ENCODE measurements around the gene PCGF3. TPM values are rescaled to one million over a fixed set of nuclear protein-coding genes. Genes with fewer than 3 reads are reported as not detected.

Gene PCGF3
- total and polyA plus RNA-seq, 10 of the 15 experiments (the other 5 are each of a cell fraction or from before 2014, with no cell fraction given), result 2.2 to 43.8 (median 15.9) TPM

DNA sequence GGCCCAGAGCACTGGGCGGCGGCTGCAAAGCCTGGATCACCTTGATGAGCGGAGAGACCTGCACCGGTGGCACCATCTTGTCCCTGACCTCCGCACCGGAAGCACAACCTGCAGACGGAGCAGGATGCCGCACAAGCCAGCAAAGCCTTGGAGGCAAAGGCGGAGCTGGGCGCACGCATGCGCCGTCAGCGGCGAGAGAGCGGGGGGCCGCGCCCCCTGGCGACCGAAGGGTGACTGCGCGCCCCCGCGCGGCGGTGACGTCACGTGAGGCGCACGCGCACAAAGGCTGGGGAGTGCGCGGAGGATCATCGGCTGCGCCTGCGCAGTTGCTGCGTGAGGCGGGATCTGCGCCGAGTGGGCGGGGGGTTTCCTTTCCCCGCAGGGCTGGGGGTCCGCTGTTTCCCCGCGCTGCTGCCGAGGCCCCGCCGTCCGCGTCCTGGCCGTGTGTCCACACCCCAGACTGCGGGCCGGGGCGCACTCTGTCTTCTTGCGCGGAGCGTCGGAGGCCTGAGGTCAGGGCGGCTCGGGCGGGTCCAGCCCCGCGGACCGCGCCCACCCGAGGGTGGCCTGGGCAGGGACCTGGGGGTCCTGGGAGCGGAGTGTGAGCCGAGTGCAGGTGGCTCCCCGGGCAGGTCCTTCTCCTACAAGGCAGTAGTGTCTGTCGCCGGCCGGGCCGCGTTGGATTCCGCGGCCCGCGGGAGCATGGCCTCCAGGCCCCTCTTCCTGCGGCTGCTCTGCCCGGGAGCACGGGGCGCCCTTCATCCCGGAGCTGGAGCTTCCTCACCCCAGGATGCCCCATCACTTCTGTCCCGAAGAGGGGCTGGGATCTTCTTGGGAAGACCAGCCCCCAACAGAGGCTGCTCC lies 31.2 kb upstream of the PCGF3 start, which contains the start of the genes ATP5ME and MYL5 (continued):
- TF ChIP-seq, protein P1, sequence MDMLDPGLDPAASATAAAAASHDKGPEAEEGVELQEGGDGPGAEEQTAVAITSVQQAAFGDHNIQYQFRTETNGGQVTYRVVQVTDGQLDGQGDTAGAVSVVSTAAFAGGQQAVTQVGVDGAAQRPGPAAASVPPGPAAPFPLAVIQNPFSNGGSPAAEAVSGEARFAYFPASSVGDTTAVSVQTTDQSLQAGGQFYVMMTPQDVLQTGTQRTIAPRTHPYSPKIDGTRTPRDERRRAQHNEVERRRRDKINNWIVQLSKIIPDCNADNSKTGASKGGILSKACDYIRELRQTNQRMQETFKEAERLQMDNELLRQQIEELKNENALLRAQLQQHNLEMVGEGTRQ (IDR thresholded peaks at IDR 0.05; ENCODE audit: borderline replicate concordance, low read depth, low read length), result peak; percentile 64
- TF ChIP-seq SIX5 (IDR thresholded peaks at IDR 0.05; ENCODE audit: low read depth, low read length, severe bottlenecking) (peak; percentile 50), JUND (IDR thresholded peaks at IDR 0.05; ENCODE audit: low read depth, low read length) (peak; percentile 71; the same call in 1 of the 2 replicates), STAT1 (conservative IDR thresholded peaks at IDR 0.05) (peak; percentile 83; the same call in 1 of the 2 replicates), ZZZ3 (IDR thresholded peaks at IDR 0.05; ENCODE audit: control insufficient read depth, insufficient read length, low read depth) (no peak), SRF (IDR thresholded peaks at IDR 0.05; ENCODE audit: low read depth in 2 of 2, low read length in 2 of 2) (no peak), RELA (IDR thresholded peaks at IDR 0.05; ENCODE audit: borderline replicate concordance, partially characterized antibody) (peak; percentile 100), EP300 (IDR thresholded peaks at IDR 0.05; ENCODE audit: borderline replicate concordance in 1 of 2, control insufficient read depth in 1 of 2, low read depth in 2 of 2, low read length in 2 of 2) (no peak), KLF5 (IDR thresholded peaks at IDR 0.05; ENCODE audit: partially characterized antibody) (peak; percentile 43), RCOR1 (conservative IDR thresholded peaks at IDR 0.05; ENCODE audit: low read depth, low read length) (0 out of 2 replicates have a peak, but pooled peaks have one; percentile 14), BRCA1 (IDR thresholded peaks at IDR 0.05; ENCODE audit: low read depth, low read length) (0 out of 2 replicates have a peak, but pooled peaks have one; percentile 13), LARP7 (IDR thresholded peaks at IDR 0.05) (peak; percentile 95), EGR1 (IDR thresholded peaks at IDR 0.05; ENCODE audit: borderline replicate concordance in 1 of 2, low read depth in 2 of 2, low read length in 2 of 2) (peak in 1 of 2 experiments; percentile 91; a peak in 2 of 3 replicates)
- TF ChIP-seq, protein P2, sequence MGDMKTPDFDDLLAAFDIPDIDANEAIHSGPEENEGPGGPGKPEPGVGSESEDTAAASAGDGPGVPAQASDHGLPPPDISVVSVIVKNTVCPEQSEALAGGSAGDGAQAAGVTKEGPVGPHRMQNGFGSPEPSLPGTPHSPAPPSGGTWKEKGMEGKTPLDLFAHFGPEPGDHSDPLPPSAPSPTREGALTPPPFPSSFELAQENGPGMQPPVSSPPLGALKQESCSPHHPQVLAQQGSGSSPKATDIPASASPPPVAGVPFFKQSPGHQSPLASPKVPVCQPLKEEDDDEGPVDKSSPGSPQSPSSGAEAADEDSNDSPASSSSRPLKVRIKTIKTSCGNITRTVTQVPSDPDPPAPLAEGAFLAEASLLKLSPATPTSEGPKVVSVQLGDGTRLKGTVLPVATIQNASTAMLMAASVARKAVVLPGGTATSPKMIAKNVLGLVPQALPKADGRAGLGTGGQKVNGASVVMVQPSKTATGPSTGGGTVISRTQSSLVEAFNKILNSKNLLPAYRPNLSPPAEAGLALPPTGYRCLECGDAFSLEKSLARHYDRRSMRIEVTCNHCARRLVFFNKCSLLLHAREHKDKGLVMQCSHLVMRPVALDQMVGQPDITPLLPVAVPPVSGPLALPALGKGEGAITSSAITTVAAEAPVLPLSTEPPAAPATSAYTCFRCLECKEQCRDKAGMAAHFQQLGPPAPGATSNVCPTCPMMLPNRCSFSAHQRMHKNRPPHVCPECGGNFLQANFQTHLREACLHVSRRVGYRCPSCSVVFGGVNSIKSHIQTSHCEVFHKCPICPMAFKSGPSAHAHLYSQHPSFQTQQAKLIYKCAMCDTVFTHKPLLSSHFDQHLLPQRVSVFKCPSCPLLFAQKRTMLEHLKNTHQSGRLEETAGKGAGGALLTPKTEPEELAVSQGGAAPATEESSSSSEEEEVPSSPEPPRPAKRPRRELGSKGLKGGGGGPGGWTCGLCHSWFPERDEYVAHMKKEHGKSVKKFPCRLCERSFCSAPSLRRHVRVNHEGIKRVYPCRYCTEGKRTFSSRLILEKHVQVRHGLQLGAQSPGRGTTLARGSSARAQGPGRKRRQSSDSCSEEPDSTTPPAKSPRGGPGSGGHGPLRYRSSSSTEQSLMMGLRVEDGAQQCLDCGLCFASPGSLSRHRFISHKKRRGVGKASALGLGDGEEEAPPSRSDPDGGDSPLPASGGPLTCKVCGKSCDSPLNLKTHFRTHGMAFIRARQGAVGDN (IDR thresholded peaks at IDR 0.05), result peak; percentile 73; the same call in 1 of the 2 replicates
- TF ChIP-seq, protein P3, sequence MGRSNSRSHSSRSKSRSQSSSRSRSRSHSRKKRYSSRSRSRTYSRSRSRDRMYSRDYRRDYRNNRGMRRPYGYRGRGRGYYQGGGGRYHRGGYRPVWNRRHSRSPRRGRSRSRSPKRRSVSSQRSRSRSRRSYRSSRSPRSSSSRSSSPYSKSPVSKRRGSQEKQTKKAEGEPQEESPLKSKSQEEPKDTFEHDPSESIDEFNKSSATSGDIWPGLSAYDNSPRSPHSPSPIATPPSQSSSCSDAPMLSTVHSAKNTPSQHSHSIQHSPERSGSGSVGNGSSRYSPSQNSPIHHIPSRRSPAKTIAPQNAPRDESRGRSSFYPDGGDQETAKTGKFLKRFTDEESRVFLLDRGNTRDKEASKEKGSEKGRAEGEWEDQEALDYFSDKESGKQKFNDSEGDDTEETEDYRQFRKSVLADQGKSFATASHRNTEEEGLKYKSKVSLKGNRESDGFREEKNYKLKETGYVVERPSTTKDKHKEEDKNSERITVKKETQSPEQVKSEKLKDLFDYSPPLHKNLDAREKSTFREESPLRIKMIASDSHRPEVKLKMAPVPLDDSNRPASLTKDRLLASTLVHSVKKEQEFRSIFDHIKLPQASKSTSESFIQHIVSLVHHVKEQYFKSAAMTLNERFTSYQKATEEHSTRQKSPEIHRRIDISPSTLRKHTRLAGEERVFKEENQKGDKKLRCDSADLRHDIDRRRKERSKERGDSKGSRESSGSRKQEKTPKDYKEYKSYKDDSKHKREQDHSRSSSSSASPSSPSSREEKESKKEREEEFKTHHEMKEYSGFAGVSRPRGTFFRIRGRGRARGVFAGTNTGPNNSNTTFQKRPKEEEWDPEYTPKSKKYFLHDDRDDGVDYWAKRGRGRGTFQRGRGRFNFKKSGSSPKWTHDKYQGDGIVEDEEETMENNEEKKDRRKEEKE (IDR thresholded peaks at IDR 0.05), result no peak
- TF ChIP-seq, protein P4, sequence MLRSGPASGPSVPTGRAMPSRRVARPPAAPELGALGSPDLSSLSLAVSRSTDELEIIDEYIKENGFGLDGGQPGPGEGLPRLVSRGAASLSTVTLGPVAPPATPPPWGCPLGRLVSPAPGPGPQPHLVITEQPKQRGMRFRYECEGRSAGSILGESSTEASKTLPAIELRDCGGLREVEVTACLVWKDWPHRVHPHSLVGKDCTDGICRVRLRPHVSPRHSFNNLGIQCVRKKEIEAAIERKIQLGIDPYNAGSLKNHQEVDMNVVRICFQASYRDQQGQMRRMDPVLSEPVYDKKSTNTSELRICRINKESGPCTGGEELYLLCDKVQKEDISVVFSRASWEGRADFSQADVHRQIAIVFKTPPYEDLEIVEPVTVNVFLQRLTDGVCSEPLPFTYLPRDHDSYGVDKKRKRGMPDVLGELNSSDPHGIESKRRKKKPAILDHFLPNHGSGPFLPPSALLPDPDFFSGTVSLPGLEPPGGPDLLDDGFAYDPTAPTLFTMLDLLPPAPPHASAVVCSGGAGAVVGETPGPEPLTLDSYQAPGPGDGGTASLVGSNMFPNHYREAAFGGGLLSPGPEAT (IDR thresholded peaks at IDR 0.05; ENCODE audit: low read depth), result peak; percentile 88
- TF ChIP-seq, protein P5, sequence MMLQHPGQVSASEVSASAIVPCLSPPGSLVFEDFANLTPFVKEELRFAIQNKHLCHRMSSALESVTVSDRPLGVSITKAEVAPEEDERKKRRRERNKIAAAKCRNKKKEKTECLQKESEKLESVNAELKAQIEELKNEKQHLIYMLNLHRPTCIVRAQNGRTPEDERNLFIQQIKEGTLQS (IDR thresholded peaks at IDR 0.05; ENCODE audit: borderline replicate concordance, extremely low read depth, low read depth, low read length), result peak; percentile 70; the same call in 1 of the 2 replicates

Data from GM12878 (cell line).